CD1c-positive myeloid dendritic cell (primary cell): ENCODE measurements around the gene HIBCH.

Experiments
- DNase-seq: peaks from one replicate; pipeline ENCODE4 v3.0.0-alpha.2; 2016; ENCODE audit errors: extremely low spot score

The HIBCH gene

DNA sequence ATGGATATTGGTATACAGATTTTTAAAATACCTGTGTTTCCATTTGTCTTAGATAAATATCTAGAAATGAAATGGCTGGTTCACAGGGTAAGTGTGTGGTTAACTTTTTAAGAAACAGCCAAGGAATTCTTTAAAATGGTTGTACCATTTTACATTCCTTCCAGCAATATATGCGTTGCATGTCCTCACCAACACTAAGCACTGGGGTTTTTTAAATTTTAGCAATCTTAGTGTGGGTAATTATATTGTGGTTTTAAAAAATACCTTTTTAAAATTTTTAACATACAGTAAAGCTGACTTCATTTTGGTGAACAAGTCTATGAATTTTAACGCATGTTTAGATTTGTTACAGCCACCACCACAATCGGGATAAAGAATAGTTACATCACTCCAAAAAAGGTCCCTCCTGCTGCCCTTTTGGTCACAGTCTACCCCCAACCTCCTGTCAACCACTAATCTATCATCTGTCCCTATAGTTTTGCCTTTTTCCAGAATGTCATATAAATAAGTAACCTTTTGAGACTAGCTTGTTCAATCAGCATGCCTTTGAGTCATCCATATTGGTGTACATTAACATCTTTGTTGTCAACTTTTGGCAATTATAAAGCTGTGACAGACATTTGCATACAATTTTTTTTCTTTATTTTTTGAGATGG lies 129.0 kb downstream of the HIBCH start:
- no peak for DNase-seq

DNA sequence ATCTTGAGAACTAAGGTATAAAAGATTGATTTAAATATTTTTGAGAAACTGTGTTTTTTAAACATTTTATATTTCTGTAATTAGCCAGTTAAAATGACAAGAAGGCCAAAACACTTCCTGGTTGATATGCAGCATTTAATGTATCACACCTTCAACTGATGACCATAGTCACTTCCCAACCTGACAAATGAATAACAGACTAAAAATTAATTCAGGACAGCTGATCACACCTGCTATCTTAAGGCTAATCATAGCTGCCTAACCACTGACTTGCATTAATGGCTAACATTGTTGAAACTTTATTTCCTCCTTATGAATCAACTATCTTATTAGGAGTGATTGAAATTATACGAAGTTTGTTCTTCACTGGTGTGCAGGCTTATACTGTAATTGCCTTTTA lies 131.3 kb downstream of the HIBCH start:
- no peak for DNase-seq

DNA sequence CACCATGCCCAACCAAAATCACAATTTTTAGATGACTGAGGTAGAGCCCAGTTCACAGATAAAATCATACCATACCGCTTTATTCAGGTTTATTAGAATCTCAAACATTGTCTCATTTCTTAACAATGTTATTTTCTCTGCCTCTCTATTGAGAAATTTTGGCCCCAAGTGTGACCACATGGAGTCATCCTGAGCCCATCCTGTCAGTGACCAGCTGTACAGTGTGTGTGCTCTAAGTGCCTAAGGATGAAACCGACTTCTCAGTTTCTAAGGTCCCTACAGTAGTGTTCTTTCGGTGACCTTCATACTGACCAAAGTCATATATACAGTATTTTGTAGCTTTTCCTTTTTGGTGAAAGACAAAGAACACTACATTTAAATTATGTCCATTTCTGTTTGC lies 133.4 kb downstream of the HIBCH start:
- no peak for DNase-seq

DNA sequence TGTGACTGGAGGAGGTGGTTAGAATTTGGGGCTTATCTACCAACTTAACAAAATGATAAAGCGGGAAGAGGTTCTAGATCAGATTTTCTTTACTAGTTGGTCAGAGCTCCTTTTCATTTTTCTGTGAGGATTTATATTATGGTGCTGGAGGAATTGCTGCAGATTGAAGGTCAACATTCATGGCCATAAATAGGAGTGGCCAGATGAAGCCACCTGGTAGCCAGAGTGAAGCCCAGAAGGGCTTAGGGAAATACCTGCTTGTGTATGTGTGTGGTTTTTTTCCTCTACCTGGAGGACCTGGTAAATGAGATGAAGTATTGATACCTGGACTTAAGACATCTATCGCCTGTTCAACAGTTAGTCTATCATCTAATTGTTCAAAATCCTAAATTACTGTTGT lies 134.2 kb downstream of the HIBCH start:
- DNase-seq: no peak

DNA sequence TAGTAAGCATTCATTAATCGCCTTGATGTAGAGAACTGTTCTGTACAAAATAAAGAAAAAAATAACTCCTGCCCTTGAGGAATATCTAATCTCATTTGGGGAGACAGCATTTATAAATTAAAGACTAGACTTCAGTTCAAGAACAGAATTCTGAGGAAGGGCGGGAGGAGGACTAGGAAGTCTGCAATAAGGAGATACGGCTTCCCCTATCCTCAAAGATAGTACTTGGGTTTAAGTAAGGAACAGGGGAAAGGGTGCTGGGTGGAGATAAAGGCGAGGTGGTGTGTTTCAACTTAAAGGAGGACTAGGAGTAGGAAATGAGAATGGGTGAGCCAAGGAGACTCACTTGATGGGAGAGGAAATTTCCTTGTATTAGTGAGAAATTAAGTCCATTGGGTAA lies 135.2 kb downstream of the HIBCH start:
- DNase-seq: no peak

DNA sequence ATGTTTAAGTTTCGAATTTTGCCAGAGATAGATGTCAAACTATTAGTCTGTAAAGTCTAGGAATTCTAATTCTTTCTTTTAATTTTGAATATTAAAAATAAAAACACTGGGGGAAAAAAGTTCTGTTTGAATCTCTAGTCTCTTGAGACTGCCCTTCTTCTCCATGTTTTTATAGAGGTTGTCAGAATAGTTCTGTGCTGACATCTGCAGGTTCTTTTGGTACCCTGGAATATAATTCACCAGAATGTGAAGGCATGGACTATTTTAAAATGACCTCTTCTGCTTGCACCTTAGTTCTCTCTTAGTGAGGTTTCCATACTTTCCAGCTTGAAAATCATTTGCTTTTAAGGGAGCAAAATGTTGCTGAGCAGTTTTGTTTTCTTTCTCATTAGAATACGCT lies 136.1 kb downstream of the HIBCH start:
- DNase-seq: no peak

DNA sequence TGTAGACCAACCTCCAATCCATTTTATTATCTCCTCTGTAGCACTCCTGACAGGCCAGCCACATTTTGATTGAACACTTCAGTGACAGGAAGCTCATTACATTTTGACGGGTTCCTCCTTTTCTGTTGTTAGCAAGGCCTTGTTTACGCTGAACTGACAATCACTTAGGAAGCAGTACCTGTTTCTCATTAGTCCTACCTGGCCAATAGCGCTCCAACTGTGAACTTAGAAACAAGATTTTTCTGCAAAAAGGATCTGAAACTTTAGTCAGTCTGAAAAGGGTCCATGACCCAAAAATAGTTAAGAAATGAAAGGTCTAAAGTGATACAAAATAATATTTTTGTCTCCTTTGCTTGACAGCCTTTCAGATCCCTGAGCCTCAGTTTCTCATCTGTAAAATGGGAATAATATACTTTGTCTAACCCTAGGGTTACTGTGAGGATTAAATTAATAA lies 137.5 kb downstream of the HIBCH start:
- no peak for DNase-seq

DNA sequence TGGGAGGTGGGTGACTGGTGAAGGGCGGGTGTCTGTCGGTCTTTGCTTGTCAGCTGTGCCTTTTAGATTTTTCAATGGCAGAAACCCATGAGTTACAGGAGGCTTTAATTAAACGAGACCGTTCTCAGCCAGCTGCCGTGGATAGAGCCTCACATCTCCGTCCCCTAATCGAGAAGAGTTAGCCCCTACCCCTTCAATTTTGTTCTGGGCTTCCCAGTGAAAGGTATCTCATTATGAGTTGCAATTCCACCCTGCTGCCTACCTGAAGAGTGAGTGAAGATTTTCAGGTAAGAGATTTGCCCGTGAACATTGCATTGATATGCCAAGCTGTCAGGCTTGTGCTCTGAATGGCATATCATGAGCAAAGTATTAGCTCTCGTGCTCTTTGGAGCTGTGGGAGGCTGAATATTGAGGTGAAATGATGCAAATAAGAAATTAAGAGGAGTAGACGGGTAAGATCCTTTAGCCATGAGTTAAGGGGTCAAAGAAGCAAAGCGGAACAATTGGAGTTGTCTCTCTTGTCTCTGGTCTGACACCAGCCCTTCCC lies 138.4 kb downstream of the HIBCH start:
- DNase-seq: no peak

DNA sequence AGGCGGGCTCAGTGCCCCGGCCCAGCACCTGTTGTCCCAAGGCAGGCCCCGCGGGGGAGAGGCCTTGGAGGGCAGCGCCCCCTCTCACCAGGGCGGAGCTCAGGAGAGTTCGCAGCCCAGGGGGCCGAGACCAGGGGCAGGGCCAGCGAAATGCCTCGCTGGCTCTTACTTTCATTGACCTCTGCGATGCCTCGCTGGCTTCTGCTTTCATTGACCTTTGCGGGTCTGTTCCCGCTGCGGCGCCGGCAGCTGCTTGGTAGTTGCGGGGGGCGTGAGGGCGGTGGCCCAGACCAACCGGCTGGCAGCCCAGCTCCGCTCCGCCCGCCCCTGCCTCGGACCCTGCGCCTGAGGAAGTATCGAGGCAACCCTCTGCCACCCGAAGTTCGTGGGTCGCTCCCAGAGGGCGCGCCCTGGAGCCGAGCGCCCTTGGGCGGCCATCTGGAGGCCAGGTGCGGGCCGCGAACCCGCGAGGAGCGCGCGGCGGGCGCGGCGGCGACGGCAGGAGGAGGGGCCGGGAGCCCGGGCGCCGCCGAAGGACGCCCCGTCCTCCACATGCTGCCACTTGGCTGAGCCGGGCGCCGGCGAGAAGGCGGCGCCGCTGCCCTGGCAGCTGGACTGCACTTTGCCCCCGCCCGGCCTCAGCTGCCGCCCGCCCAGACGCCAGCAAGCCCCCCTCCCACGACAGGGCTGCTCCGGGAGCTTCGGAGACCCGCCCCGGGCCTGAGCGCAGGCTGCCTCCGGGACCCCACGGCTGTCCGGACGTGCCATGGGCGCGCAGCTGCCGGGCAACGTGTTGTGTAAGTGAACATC lies 139.1 kb downstream of the HIBCH start:
- DNase-seq: peak; percentile 6

DNA sequence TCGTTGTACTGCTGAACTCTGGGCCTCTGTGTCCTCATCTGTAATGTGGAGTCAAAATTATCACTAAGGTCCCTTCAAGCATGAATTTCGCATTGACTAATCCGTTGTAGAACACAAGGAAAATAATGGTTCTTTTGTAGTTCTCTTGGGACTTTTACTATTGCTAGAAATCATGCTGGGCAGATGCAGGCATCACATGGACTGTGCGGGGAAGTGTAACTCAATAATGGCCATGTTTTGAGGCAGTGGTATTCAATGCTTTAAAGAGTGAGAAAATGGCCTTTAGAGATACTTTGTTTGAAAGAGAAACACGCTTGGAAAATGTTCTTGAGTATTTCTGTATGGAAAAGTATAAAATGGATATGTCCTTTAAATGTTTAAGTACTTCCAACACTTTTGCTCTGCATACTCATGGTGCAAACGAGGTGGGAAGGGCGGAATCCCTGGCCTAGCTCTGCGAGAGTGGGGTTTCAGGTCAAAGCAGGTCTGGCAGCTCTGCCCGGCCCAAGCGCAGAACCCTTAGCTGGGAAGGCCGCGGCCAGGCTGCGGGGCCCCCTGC lies 139.8 kb downstream of the HIBCH start:
- no peak for DNase-seq

DNA sequence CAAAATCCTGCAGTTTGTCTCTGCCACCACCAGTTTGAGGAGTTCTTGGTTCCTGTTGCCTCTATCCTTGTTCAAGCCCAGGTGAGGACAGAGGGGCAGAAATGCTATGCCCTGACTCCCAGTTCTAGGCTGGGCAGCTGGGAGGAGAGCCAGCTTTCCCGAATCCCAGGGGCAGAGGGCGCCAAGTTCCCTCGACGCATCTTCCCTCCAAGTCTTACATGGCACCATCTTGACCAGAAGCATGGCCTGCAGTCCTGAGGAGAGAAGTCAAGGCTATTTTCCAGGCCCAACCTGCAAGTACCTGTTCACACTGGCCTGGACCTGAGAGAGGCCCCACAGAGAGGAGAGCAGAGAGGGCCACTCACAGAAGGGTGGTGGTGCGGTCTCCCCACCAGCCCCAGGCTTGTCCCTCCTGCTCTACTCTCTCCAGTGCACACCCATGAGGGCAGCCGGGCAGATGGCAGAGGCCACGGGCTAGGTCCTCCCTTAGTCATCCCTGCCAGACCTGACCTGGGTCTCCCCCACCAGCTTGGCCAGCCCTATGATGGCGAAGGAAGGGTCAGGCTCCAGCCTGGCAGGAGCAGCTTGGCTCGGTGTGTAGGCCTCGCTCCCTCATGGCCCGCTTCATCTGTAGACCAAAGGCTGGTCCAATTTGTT lies 141.4 kb downstream of the HIBCH start:
- DNase-seq: no peak

DNA sequence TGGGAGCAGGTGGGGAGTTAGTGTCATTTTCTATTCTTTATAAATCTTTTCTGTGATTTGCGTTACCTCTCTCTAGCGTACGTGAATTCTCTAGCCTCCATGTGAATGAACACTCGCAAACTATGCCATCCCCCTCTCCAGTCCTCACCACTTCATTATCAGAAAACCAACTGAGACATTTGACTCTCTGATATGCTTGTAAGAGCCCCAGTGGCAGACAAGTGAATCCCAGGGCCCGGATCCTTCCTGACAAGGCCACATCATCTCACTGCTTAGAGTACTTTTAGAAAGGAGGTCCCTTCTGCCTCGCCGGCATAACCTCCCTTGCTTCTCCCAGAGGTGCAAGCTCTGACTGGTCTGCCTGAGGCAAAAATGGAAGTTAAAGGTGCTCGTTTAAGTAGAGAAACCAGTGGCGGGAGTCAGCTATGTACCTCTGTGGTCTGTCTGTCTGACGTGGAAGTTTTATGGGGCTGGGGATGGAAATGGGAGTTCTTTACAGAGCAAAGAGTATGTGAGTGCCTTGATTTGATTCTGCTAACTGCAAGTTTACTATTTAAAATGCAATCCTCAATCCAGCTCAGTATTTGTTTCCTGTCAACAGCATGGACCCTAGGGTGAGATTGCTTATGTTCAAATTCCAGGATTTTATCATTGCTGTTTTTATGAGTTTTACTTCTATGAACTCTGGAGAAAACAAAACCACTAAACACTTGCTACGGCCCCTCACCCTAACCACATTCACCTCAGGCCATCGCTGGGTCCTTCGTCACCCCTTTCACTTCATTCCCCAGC lies 142.2 kb downstream of the HIBCH start:
- no peak for DNase-seq

DNA sequence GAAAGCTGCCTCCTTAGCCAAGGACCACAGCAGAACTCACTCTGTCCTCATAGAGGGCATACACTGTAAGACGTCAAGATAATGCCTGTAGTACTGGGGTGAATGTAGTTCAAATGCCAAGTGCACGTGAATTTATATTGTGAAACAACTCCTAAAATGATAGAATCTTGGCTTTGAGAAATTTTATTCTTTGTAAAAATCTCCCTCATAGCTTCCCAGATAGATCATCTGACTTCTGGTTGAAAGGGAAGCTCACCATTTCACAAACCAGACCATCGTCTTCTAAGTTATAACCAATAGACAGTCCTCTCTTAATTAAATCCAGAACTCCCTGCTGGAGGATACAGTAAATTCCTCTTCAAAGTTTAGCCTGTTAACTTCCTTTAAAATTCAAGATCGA lies 146.2 kb downstream of the HIBCH start:
- DNase-seq: no peak

DNA sequence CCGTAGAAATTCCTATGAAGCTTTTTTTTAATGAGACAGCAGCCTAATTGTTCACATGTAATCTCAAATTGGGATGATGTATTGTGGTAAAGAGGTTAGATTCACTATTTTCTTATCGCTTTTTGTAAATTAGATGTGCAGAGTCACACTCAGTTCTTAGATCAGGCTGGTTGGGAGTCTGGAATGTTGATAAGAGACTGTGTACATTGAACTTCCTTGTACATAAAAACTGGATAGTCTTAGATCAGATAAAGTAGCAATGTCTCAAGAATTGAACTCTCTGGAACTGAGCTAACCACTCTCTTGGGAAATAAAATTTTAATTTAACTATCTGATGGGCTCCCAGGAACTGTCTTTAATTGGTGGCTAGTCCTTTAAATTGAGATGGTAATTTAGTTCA lies 149.0 kb downstream of the HIBCH start:
- DNase-seq: no peak

DNA sequence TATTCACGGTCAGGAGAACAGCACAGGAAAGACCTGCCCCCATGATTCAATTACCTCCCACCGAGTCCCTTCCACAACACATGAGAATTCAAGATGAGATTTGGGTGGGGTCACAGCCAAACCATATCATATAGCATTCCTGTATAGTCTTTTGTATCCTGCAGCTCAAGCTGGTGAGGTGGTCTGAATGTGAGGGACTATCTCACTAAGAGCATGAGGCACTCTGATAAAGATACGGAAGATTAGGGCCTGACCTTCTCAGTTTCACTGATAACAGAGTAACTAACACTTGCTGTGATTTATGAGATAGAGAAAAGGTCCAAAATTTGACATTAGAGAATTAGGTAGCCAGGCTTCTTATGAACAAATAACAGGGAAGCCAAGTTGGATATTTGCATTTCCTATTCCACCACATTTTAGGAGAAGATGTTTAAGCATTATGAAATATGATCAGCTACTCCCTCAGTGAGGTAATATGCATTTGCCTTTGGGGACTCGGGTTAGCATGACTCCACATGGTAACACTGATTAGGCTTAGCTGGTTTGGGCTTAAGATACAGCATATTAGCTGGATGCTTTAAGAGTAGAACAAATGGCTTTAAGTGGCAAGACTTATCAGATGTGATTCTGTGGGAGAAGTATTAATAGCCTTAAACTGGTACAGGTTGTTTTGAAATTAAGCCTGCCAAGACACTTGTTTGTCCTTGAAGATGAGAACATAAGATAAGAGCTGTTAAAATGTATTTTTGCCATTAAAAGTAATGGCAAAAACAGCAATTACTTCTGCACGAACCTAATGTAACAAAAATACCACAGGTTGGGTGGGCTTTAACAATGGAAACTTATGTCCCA lies 150.2 kb downstream of the HIBCH start:
- no peak for DNase-seq

DNA sequence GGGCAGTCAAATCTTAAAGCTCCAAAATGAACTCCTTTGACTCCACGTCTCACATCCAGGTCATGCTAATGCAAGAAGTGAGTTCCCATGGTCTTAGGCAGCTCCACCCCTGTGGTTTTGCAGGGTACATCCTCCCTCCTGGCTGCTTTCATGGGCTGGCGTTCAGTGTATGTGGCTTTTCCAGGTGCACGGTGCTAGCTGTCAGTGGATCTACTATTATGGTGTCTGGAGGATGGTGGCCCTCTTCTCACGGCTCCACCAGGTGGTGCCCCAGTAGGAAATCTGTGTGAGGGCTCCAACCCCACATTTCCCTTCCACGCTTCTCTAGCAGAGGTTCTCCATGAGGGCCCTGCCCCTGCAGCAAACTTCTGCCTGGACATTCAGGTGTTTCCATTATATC lies 151.9 kb downstream of the HIBCH start:
- DNase-seq: no peak

DNA sequence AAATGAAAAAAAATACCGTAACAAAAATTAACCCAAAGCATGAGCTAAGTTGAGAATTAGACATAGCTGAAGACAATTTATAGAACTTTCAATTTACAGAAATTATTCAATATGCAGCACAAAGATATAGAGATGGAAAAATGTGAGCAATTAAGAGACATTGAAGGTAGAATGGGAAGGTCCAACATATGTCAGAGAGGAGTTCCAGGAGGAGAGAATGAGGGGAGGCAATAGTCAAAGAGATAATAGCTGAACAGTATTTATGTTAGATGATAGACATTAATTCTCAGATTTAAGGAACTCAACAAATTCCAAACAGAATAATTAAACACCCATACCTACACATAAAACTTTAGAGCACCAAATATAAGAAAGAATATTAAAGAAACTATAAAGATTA lies 154.1 kb downstream of the HIBCH start:
- no peak for DNase-seq

DNA sequence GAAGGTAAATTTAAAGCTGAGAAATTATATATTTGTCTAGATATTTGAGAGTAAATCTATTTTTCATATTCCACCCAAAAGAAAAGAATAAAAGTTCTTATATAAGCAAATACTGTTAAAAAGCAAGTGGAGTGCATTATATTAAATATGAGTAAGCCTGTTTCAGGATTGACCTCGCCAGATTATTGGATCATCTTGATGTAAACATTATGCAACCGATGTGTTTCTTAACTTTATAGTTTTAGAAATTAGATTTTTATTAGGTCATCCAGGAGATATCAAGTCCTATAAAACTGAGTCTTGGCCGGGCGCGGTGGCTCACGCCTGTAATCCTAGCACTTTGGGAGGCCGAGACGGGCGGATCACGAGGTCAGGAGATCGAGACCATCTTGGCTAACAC lies 156.8 kb downstream of the HIBCH start:
- DNase-seq: no peak

DNA sequence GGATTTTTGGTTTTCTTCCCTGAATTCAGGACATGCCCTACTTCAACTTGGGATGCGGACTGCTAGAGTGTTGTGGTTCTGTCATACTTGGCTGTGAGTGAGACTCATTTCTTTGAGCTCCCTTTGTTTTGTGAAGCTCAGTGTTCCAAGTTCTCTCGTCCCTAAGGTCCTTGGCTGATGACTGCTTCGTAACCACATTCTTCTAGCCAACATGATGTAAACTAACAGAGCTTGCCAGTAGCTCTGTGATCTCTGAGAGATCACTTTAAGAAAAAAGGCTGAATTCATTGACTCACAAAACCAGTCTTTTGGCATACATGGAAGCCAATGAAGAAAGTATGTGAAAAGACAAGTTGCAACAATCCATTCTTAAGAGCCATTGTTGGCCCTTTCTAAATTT lies 160.2 kb downstream of the HIBCH start:
- DNase-seq: no peak

DNA sequence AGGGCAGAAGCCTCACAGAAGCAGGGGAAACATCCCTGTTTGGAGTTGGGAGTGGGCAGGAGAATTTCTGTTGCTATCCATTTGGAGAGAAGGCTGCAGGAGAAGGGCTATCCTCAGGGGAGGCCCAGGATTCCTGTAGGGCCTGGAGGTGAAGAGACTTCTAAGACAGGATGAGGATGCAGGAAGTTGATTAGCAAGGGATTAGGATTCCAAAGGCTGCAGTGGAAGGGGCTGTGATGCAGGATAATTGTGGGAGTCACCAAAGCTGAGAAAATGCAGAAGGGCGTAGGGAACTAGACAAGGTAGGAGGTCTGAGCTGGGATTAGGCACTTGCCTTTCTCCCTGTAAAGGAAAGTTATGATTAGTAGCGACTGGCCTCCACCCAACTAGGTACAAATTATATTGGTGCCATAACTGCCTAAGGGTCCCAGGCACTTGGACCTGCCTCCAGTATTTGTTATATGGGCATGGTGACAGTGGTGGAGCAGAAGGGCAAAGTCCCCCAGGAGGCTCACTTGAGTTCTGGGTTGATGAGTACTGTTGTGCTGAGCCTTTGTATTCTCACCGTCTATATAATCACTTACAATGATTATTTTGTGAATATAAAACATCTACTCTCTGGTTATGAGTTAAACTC lies 160.7 kb downstream of the HIBCH start:
- DNase-seq: no peak
